ENCODE data around the gene PLA2G7. TPM values are rescaled to one million over a fixed set of nuclear protein-coding genes. Genes with fewer than 3 reads are reported as not detected.
A peak's percentile ranks its signal among the peaks of the same experiment; 100 is the strongest.

PLA2G7 gene
- total and polyA plus RNA-seq, 2 of the 4 experiments (the other 2 are of a cell fraction): not detected

DNA sequence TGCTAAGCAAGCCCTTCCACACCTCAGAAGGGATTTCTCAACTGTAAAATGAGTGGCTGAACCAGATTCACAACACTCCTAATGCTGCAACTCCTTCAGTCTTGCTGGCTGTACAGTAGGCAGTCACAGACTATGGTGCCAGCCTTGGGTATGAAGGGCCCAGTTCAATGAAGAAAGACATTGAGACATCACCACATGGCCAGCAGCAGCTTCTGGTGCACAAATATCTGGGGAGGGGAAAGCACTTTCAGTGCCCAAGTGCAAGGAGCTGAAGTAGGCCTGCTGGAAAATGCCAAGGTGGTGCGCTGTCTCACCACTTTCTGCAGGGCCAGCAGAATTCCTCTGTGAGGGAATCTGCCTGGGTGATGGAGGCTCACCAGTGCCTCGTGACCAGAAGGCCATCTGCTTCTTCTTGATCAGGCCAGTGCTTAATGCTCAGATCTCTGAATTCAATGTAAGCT, 1.8 kb downstream of the PLA2G7 start:
- no peak overlapping the region for H3K4me3 ChIP-seq (ENCODE audit: insufficient read depth, low read depth, low read length)
- TF ChIP-seq MXI1 (IDR thresholded peaks at IDR 0.05; ENCODE audit: borderline replicate concordance, low read depth, low read length) (no peak), RCOR1 (IDR thresholded peaks at IDR 0.05; ENCODE audit: insufficient replicate concordance, low read length) (no peak), ELK1 (IDR thresholded peaks at IDR 0.05; ENCODE audit: borderline replicate concordance, low read depth, low read length) (no peak), RAD21 (IDR thresholded peaks at IDR 0.05; ENCODE audit: low read length) (no peak), CHD1 (IDR thresholded peaks at IDR 0.05; ENCODE audit: low read depth, low read length) (no peak), POLR2A (IDR thresholded peaks at IDR 0.05; ENCODE audit: low read depth, low read length) (no peak), SMC3 (IDR thresholded peaks at IDR 0.05; ENCODE audit: low read depth, low read length) (no peak), BHLHE40 (IDR thresholded peaks at IDR 0.05; ENCODE audit: low read depth, low read length) (no peak), NFE2L2 (IDR thresholded peaks at IDR 0.05; ENCODE audit: low read depth, low read length) (no peak), MAZ (IDR thresholded peaks at IDR 0.05; ENCODE audit: borderline replicate concordance, low read depth, low read length) (no peak), CEBPB (IDR thresholded peaks at IDR 0.05; ENCODE audit: low read depth, low read length) (no peak), FOS (IDR thresholded peaks at IDR 0.05; ENCODE audit: low read depth, low read length) (no peak), CTCF (conservative IDR thresholded peaks at IDR 0.05; ENCODE audit: low read depth, low read length) (no peak)
- TF ChIP-seq, protein P1, sequence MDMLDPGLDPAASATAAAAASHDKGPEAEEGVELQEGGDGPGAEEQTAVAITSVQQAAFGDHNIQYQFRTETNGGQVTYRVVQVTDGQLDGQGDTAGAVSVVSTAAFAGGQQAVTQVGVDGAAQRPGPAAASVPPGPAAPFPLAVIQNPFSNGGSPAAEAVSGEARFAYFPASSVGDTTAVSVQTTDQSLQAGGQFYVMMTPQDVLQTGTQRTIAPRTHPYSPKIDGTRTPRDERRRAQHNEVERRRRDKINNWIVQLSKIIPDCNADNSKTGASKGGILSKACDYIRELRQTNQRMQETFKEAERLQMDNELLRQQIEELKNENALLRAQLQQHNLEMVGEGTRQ (IDR thresholded peaks at IDR 0.05; ENCODE audit: low read depth, low read length): no peak

More for the DNA sequence above, 1.8 kb downstream of the PLA2G7 start:
- Histone ChIP-seq H4K5ac (ENCODE audit: low read depth, low read length) (no peak overlapping the region), H2AK5ac (ENCODE audit: low read depth, low read length) (no peak overlapping the region), H3K18ac (ENCODE audit: low read depth, low read length) (no peak overlapping the region), H3K79me1 (ENCODE audit: low read depth in 1 of 2, low read length in 2 of 2) (no peaks in the 10 kb centered on the region), H3K23ac (ENCODE audit: low read depth, low read length) (no peak overlapping the region), H3K4me2 (ENCODE audit: low read depth, low read length) (no peak overlapping the region), H3K14ac (replicated peaks; ENCODE audit: low read depth, low read length) (no peak overlapping the region), H2AFZ (replicated peaks; ENCODE audit: low read length, poor library complexity) (peak overlapping the region; percentile 34), H2BK5ac (ENCODE audit: low read depth, low read length, poor library complexity, severe bottlenecking) (no peak overlapping the region), H3K9me3 (ENCODE audit: control insufficient read depth, insufficient read depth, low read length) (no peaks in the 10 kb centered on the region), H3K27me3 (ENCODE audit: control insufficient read depth, insufficient read depth, low read length) (peaks cover 30% of the 10 kb centered on the region), H3K9me1 (ENCODE audit: insufficient read depth, low read length) (no peaks in the 10 kb centered on the region), H2BK20ac (ENCODE audit: low read depth, low read length) (no peak overlapping the region), H3K27ac (ENCODE audit: insufficient read depth, low read length) (no peak overlapping the region), H4K91ac (ENCODE audit: insufficient read depth, low read depth, low read length) (no peak overlapping the region), H2AK9ac (replicated peaks; ENCODE audit: low read depth, low read length, poor library complexity) (no peak overlapping the region), H3K9ac (ENCODE audit: low read depth, low read length) (no peak overlapping the region), H3K4me1 (ENCODE audit: control insufficient read depth, insufficient read depth, low read length) (0 out of 2 replicates have a peak, but pooled peaks cover 2% of the 10 kb centered on the region), H2BK120ac (ENCODE audit: low read depth, low read length) (no peak overlapping the region), H3K4ac (ENCODE audit: low read depth, low read length) (no peak overlapping the region), H2BK15ac (ENCODE audit: low read depth, low read length) (no peak overlapping the region), H3K56ac (ENCODE audit: extremely low read depth, insufficient read depth, low read length) (no peak overlapping the region), H4K20me1 (ENCODE audit: insufficient read depth, low read length) (no peaks in the 10 kb centered on the region), H4K8ac (ENCODE audit: low read depth in 2 of 2, low read length in 2 of 2) (no peak overlapping the region), H3K36me3 (ENCODE audit: control insufficient read depth, insufficient read depth, low read length) (no peaks in the 10 kb centered on the region)
- no peak for ATAC-seq (ENCODE audit: low read depth)
- ChIA-PET CTCF (no interaction called here), POLR2A (ENCODE audit: unreplicated experiment) (no interaction called here)
- in situ Hi-C loops (cut with MboI; ENCODE audit: low sequenced_read_pairs) (no loop called here), intact Hi-C loops (cut with micrococcal nuclease) (no loop called here), dilution Hi-C loops (cut with HindIII; ENCODE audit: low sequenced_read_pairs, unreplicated experiment) (no loop called here)
- BruUV-seq (replicated peaks): no TSS peak
- no peak for DNase-seq
- 60% methylated on average over 1 of the region's 2 CpGs; no CpG with 5 or more reads in 1 of the 2 experiments for WGBS, 2 experiments (ENCODE audit: extremely low coverage in 2 of 2, insufficient read length in 1 of 2)

All from IMR-90 (cell line).